Spleen (tissue), 7 donors: ENCODE data around the gene MSL3B.

Experiments used
- CTCF ChIP-seq, 11 experiments: fragments of 200-600 bp in 7 of 11; fragments of 450-650 bp in 4 of 11; sonication (generic) in 4 of 11; IDR thresholded peaks in 8 of 11; conservative IDR thresholded peaks in 3 of 11; 1 replicate in 7 of 11; 2 replicates in 4 of 11; pipeline versions ENCODE4 v1.4.0 to v1.8.0; 2016 to 2021; ENCODE audit warnings: antibody characterized with exemption in 11 of 11, inconsistent platforms in 4 of 11, mild to moderate bottlenecking in 1 of 11
- POLR2A ChIP-seq, 3 donors: fragments of 450-650 bp; IDR thresholded peaks; one replicate each; pipeline ENCODE4 v1.5.1; 2017; ENCODE audit warnings: antibody characterized with exemption in 3 of 3, mild to moderate bottlenecking in 1 of 3
- POLR2AphosphoS5 ChIP-seq, 3 donors: sonication (generic); formaldehyde crosslinking; IDR thresholded peaks; one replicate each; pipeline ENCODE4 v1.5.1; 2017; ENCODE audit warnings: antibody characterized with exemption in 3 of 3
- donor health status: DM: no; HTN: no; CAD: no; lungs with moderate emphysema.
- donor health status: DM: no; HTN: no; CAD: no.
- donor health status: DM: no; HTN: no; CAD: no.

DNA sequence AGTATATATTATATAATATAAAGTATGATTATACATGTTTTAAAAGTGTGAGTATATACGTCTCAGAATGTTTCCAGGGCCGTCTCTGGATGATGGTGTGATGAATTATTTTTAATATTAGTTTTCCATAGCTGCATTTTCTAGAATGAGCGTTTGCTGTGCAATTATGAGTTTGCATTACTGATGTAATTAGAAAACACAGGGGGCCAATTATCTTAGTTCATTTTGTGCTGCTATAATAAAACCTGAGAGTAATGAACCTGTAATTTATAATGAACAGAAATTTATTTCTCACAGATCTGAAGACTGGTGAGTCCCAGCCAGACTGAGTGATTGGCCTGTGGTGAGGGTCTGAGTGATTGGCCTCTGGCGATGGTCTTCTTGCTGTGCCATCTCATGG lies 9.9 kb downstream of the MSL3B start:
- TF ChIP-seq CTCF (IDR thresholded peaks at IDR 0.05 in 8 of 11, conservative IDR thresholded peaks at IDR 0.05 in 3 of 11) (no peak), POLR2AphosphoS5 (IDR thresholded peaks at IDR 0.05) (no peak), POLR2A (IDR thresholded peaks at IDR 0.05) (no peak)
